ENCODE data around the gene PTPN13.

Gene PTPN13

GRCh38 chr4:86587381-86588140 is 6.6 kb upstream of the PTPN13 start:
- DNase-seq, result no peak

- no peak for DNase-seq
Observed at GRCh38 chr4:86592553-86593249, 1.4 kb upstream of the PTPN13 start.

- DNase-seq, result peak; percentile 11
Observed at GRCh38 chr4:86594559-86595425, 677 bp downstream of the PTPN13 start.

GRCh38 chr4:86595426-86595805 is 1.3 kb downstream of the PTPN13 start:
- no peak for DNase-seq

- DNase-seq, result no peak
Observed at GRCh38 chr4:86596807-86597206, 2.7 kb downstream of the PTPN13 start.

- DNase-seq, result no peak
Observed at GRCh38 chr4:86600007-86600653, 6.0 kb downstream of the PTPN13 start.

GRCh38 chr4:86603311-86603885 is 9.3 kb downstream of the PTPN13 start:
- DNase-seq, result no peak

GRCh38 chr4:86606809-86607208 is 12.7 kb downstream of the PTPN13 start:
- no peak for DNase-seq

- DNase-seq, result no peak
Observed at GRCh38 chr4:86608757-86609375, 14.8 kb downstream of the PTPN13 start.

GRCh38 chr4:86611757-86612156 is 17.6 kb downstream of the PTPN13 start:
- no peak for DNase-seq

GRCh38 chr4:86613734-86614133 is 19.6 kb downstream of the PTPN13 start:
- no peak for DNase-seq

GRCh38 chr4:86614865-86615264 is 20.8 kb downstream of the PTPN13 start:
- no peak for DNase-seq

GRCh38 chr4:86615501-86615900 is 21.4 kb downstream of the PTPN13 start:
- no peak for DNase-seq

- DNase-seq, result no peak
Observed at GRCh38 chr4:86619656-86620055, 25.5 kb downstream of the PTPN13 start.

- no peak for DNase-seq
Observed at GRCh38 chr4:86621435-86621834, 27.3 kb downstream of the PTPN13 start.

GRCh38 chr4:86626066-86626465 is 32.0 kb downstream of the PTPN13 start:
- no peak for DNase-seq

- DNase-seq, result no peak
Observed at GRCh38 chr4:86627462-86628135, 33.5 kb downstream of the PTPN13 start.

- no peak for DNase-seq
Observed at GRCh38 chr4:86630629-86631028, 36.5 kb downstream of the PTPN13 start.

GRCh38 chr4:86631166-86631565 is 37.1 kb downstream of the PTPN13 start:
- DNase-seq, result no peak

GRCh38 chr4:86633854-86634253 is 39.7 kb downstream of the PTPN13 start:
- DNase-seq, result no peak

- DNase-seq, result no peak
Observed at GRCh38 chr4:86640469-86640868, 46.4 kb downstream of the PTPN13 start.
